Astrocyte of the cerebellum (primary cell): Measurements from ENCODE around the gene COQ5.

Experiments used
- DNase-seq: peaks from one replicate; pipeline ENCODE4 v3.0.0-alpha.2; 2011; ENCODE audit warnings: low read depth
- H3K4me3 ChIP-seq: 2 replicates; pipeline ENCODE4 v1.5.1; 2011; ENCODE audit warnings: mild to moderate bottlenecking, low read depth, low read length, moderate library complexity
- CTCF ChIP-seq: IDR thresholded peaks from 2 replicates; pipeline ENCODE4 v1.5.1; 2012; ENCODE audit warnings: low read length, low read depth, moderate library complexity, mild to moderate bottlenecking; ENCODE audit errors: missing control alignments
- in situ Hi-C: cut with HindIII; loops from 2 replicates; pipeline ENCODE4 v1.10.0; 2017; ENCODE audit warnings: low sequenced_read_pairs

COQ5 gene

GRCh38 chr12:120557589-120557988, 28.6 kb upstream of the COQ5 start:
- no peak overlapping the region for H3K4me3 ChIP-seq
- in situ Hi-C loops, result no loop called here
- TF ChIP-seq CTCF, result no peak
- DNase-seq, result no peak

- no peak overlapping the region for H3K4me3 ChIP-seq
- DNase-seq, result no peak
- in situ Hi-C loops, result no loop called here
- no peak for TF ChIP-seq CTCF
Observed at GRCh38 chr12:120554678-120555077, 25.7 kb upstream of the COQ5 start.

GRCh38 chr12:120546050-120546386, 17.1 kb upstream of the COQ5 start:
- no peak overlapping the region for H3K4me3 ChIP-seq
- TF ChIP-seq CTCF, result no peak
- no peak for DNase-seq
- in situ Hi-C loops, result no loop called here

GRCh38 chr12:120544691-120545090, 15.7 kb upstream of the COQ5 start:
- DNase-seq, result no peak
- in situ Hi-C loops, result no loop called here
- TF ChIP-seq CTCF, result no peak
- no peak overlapping the region for H3K4me3 ChIP-seq

GRCh38 chr12:120542166-120542565, 13.2 kb upstream of the COQ5 start:
- no peak for TF ChIP-seq CTCF
- in situ Hi-C loops, result no loop called here
- no peak overlapping the region for H3K4me3 ChIP-seq
- no peak for DNase-seq

GRCh38 chr12:120540445-120540844, 11.5 kb upstream of the COQ5 start:
- no peak overlapping the region for H3K4me3 ChIP-seq
- DNase-seq, result no peak
- in situ Hi-C loops, result no loop called here
- TF ChIP-seq CTCF, result no peak

GRCh38 chr12:120539303-120539702, 10.3 kb upstream of the COQ5 start:
- TF ChIP-seq CTCF, result no peak
- no peak for DNase-seq
- H3K4me3 ChIP-seq, result no peak overlapping the region
- in situ Hi-C loops, result no loop called here
